ENCODE data around the gene PSD4. TPM values are rescaled to one million over a fixed set of nuclear protein-coding genes. Genes with fewer than 3 reads are reported as not detected.

Gene PSD4
- total RNA-seq, 4 donors from 2014 or later, result 48.2 to 193 (median 87.4) TPM

GRCh38 chr2:113253453-113253852 is 79.7 kb downstream of the PSD4 start:
- TF ChIP-seq, protein P1, sequence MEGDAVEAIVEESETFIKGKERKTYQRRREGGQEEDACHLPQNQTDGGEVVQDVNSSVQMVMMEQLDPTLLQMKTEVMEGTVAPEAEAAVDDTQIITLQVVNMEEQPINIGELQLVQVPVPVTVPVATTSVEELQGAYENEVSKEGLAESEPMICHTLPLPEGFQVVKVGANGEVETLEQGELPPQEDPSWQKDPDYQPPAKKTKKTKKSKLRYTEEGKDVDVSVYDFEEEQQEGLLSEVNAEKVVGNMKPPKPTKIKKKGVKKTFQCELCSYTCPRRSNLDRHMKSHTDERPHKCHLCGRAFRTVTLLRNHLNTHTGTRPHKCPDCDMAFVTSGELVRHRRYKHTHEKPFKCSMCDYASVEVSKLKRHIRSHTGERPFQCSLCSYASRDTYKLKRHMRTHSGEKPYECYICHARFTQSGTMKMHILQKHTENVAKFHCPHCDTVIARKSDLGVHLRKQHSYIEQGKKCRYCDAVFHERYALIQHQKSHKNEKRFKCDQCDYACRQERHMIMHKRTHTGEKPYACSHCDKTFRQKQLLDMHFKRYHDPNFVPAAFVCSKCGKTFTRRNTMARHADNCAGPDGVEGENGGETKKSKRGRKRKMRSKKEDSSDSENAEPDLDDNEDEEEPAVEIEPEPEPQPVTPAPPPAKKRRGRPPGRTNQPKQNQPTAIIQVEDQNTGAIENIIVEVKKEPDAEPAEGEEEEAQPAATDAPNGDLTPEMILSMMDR (IDR thresholded peaks at IDR 0.05), result no peak
- no peak for TF ChIP-seq EP300 (IDR thresholded peaks at IDR 0.05; ENCODE audit: low read depth)
- no peak for TF ChIP-seq POLR2A (IDR thresholded peaks at IDR 0.05)
- no peak for TF ChIP-seq POLR2AphosphoS5 (IDR thresholded peaks at IDR 0.05)
- in situ Hi-C loops (cut with MboI; ENCODE audit: low pct_ligation_motif_present in 1 of 4, low pct_unique_long_range_greater_than_20kb in 1 of 4, low sequenced_read_pairs in 3 of 4), result loop anchor here in 1 of 4 donors (25.0 kb wide), 1 partner anchor 109 kb away; no protein-coding TSS in a partner anchor

GRCh38 chr2:113255140-113256070 is 81.6 kb downstream of the PSD4 start:
- TF ChIP-seq POLR2AphosphoS5 (IDR thresholded peaks at IDR 0.05), result no peak
- TF ChIP-seq EP300 (IDR thresholded peaks at IDR 0.05; ENCODE audit: low read depth), result no peak
- no peak for TF ChIP-seq POLR2A (IDR thresholded peaks at IDR 0.05)
- TF ChIP-seq, protein P1 (IDR thresholded peaks at IDR 0.05), result no peak
- Histone ChIP-seq H3K36me3 (no peaks in the 10 kb centered on the region), H3K4me3 (no peak overlapping the region), H3K27ac (no peak overlapping the region), H3K4me1 (no peaks in the 10 kb centered on the region), H3K9me3 (no peaks in the 10 kb centered on the region), H3K27me3 (no peaks in the 10 kb centered on the region)
- no peak for DNase-seq
- WGBS, 2 donors (ENCODE audit: low coverage in 1 of 2), result 49 to 80% methylated on average over 1 to 4 of the region's 4 CpGs
- in situ Hi-C loops (cut with MboI; ENCODE audit: low pct_ligation_motif_present in 1 of 4, low pct_unique_long_range_greater_than_20kb in 1 of 4, low sequenced_read_pairs in 3 of 4) (loop anchor here in 1 of 4 donors (25.0 kb wide), 1 partner anchor 107 kb away; no protein-coding TSS in a partner anchor), intact Hi-C loops (cut with DNase I; ENCODE audit: low total_unique reads) (no loop called here)

More at GRCh38 chr2:113253453-113253852, 79.7 kb downstream of the PSD4 start:
- 88 to 100% methylated on average over 2 to 4 of the region's 4 CpGs for WGBS, 2 donors (ENCODE audit: low coverage in 1 of 2)
- H3K27me3 ChIP-seq, result no peaks in the 10 kb centered on the region
- no peak for DNase-seq
- H3K27ac ChIP-seq, result no peak overlapping the region
- H3K9me3 ChIP-seq, result no peaks in the 10 kb centered on the region
- H3K4me1 ChIP-seq, result peaks cover 0 to 4% (median 2%) of the 10 kb centered on the region in 4 donors
- no peak overlapping the region for H3K4me3 ChIP-seq
- intact Hi-C loops (cut with DNase I; ENCODE audit: low total_unique reads), result no loop called here
- H3K36me3 ChIP-seq, result no peaks in the 10 kb centered on the region

DNA sequence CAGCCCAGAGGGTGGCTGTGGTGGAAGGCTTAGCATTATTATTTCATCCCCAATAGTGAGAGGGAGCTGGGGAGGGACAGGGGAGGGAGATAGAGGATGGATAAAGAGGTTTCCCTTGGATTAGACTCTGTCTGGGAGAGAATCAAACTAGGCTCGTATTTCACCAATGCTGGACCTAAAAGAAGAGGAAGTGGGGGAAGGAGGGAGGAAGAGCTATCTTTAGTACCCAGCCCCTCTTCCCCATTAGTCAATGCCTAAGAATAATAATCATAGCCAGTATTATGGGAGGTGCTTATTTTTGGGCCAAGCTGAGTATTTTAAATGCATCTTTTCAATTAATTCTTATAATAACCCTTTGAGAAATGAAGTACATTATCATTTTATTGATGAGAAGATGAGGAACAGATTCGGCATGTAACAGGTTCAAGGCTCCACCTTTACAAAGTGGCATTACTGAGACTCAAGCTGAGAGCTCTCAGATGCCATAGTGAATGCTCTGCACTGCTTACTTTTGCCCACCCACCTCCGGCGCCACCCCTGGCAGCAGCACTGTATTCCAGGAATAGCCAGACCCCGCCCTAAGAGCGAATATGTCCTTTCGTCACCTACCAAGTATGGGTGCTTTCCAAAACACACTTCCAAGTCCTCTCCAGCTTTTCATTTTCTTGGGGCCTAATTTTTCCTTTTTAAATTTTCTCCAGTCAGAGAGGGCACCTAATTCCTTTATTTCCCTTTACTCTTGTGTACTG is 83.9 kb downstream of the PSD4 start:
- in situ Hi-C loops (cut with MboI; ENCODE audit: low pct_ligation_motif_present in 1 of 4, low pct_unique_long_range_greater_than_20kb in 1 of 4, low sequenced_read_pairs in 3 of 4) (loop anchor here in 1 of 4 donors (25.0 kb wide), 1 partner anchor 105 kb away; no protein-coding TSS in a partner anchor), intact Hi-C loops (cut with DNase I; ENCODE audit: low total_unique reads) (no loop called here)
- Histone ChIP-seq H3K4me3 (no peak overlapping the region), H3K36me3 (no peaks in the 10 kb centered on the region), H3K27me3 (no peaks in the 10 kb centered on the region), H3K27ac (no peak overlapping the region), H3K9me3 (no peaks in the 10 kb centered on the region), H3K4me1 (no peaks in the 10 kb centered on the region)
- TF ChIP-seq, protein P1 (IDR thresholded peaks at IDR 0.05), result no peak
- TF ChIP-seq EP300 (IDR thresholded peaks at IDR 0.05; ENCODE audit: low read depth) (no peak), POLR2A (IDR thresholded peaks at IDR 0.05) (no peak), POLR2AphosphoS5 (IDR thresholded peaks at IDR 0.05) (no peak)
- DNase-seq, result no peak
- 67 to 70% methylated on average over 3 to 7 of the region's 7 CpGs for WGBS, 2 donors (ENCODE audit: low coverage in 1 of 2)
